Activated CD4-positive, alpha-beta T cell treated with anti-CD3 and anti-CD28 coated beads for 24 hours (primary cell): ENCODE results near the gene KRTAP16-1.
"Not testable (repeated sequence)": the region's sequence is repeated elsewhere in the genome, so short reads cannot be mapped to it uniquely, and the experiment has no call there.

Experiments
- DNase-seq, 2 donors: peaks; one replicate each; pipeline ENCODE4 v3.0.0-alpha.2; 2020; ENCODE audit warnings: low read depth in 2 of 2

KRTAP16-1 gene

GRCh38 chr17:41301916-41302901 lies 6.9 kb downstream of the KRTAP16-1 start, which contains the start of gene KRTAP29-1:
TSS of gene KRTAP29-1 (minus strand) at chr17:41302851. CDS start at chr17:41302851, 0 bp downstream.
- DNase-seq: no peak

GRCh38 chr17:41301204-41301790 lies 7.8 kb downstream of the KRTAP16-1 start:
- DNase-seq: no peak

GRCh38 chr17:41298458-41299135 lies 10.5 kb downstream of the KRTAP16-1 start:
- no peak for DNase-seq

DNA sequence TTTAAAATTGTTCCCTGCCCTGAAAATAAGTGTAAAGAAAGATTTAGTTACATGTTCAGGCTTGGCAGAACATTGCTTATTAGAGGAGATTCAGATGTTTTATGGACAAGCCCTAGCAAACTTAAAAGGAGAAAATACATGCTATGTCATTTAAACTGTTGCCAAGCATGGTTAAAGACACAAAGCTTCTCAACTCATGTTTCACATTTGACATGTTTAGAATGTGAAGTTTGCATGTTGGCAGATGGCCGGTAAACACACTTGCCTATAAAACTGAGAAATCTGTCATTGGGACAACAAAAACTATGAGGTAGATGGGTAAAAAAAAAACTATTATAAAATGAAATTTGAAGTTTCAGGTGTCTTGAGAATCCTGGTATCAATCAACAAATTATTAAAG lies 12.3 kb downstream of the KRTAP16-1 start:
- DNase-seq: no peak

- no peak for DNase-seq
Observed at GRCh38 chr17:41294016-41294415, 15.1 kb downstream of the KRTAP16-1 start.

- no peak for DNase-seq
Observed at GRCh38 chr17:41287050-41287449, 22.1 kb downstream of the KRTAP16-1 start.

DNA sequence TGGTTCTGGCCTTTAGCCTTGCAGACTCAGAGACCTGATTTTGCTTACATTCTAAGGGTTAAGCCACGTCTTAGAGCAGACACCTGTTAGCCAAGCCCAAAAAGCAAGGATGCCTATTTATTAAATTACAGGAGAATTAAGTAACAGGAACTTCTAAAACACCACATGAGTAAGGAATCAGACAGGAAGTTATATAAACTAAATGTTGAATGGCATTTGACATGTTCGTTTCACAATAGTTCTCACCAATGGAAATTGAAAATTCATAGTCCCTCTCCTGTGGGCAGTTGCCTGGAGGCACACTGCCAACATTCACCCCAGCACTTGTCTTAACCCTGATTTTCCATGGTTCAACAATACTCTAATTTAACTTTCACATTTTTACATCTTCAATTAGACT lies 24.6 kb downstream of the KRTAP16-1 start:
- no peak for DNase-seq

- DNase-seq: no peak
Observed at GRCh38 chr17:41284043-41284442, 25.1 kb downstream of the KRTAP16-1 start.

- no peak for DNase-seq
Observed at GRCh38 chr17:41278176-41278955, 30.7 kb downstream of the KRTAP16-1 start.

GRCh38 chr17:41275648-41276190 lies 33.4 kb downstream of the KRTAP16-1 start, which contains the start of gene KRTAP9-7:
TSS of gene KRTAP9-7 (plus strand) at chr17:41275698. CDS start at chr17:41275698, 0 bp downstream.
- DNase-seq: not testable (repeated sequence)

- no peak for DNase-seq
Observed at GRCh38 chr17:41271858-41272257, 37.3 kb downstream of the KRTAP16-1 start.

- not testable (repeated sequence) for DNase-seq
Observed at GRCh38 chr17:41271323-41271722, 37.8 kb downstream of the KRTAP16-1 start.

GRCh38 chr17:41267711-41268110 lies 41.4 kb downstream of the KRTAP16-1 start:
- DNase-seq: no peak

DNA sequence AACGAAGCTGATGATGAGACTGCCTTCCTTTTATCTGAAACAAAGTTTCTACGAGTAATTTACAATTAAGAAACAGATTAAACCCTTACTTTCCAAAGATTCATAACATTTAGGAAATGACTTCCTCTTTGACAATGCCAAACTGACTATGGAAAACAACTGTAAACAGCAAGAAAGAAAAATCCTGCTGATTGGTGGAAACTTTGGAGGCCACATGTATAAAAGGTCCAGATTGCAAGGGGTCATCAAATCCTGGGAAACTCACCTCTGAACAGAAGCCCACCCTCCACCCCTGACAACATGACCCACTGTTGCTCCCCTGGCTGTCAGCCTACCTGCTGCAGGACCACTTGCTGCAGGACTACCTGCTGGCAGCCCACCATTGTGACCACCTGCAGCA lies 44.0 kb downstream of the KRTAP16-1 start, which contains the start of gene KRTAP9-6:
TSS of gene KRTAP9-6 (plus strand) at position 301 of the 400 bp plus-strand sequence. CDS start at position 301, 0 bp downstream.
- DNase-seq: no peak

DNA sequence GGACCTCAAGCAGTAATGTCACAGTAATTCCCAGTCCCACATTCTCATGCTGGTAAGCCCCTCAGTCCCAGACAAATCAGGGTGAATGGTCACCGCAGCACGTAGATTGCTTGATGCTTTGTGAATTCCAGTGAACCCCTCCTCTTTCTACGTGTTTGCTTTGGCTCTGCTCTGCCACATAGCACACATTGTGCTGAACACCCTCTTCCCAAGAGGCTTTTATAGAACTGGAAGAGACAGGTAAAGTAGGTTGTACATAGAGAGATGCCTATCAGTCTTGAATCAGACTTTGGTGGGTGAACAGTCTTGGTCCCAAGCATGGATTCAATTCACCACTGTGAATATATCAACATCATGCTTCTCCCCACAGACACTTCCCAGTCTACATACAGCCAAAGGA lies 44.5 kb downstream of the KRTAP16-1 start:
- no peak for DNase-seq

DNA sequence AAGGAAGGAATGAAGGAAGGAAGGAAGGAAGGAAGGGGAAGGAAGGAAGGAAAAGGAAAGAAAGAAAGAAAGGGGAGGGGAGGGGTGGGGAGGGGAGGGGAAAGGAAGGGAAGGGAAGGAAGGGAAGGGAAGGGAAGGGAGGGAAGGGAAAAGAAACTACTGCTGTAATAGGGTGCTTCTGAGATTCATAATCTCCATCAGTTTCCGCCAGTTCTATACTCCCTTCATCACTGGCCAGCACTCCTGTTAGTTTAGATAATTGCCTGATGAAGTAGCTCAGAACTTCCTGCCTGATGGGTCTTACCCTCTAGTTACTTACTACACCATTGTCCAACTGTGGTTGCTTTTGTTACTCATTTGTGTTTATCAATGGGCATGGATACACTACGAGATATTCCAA lies 45.9 kb downstream of the KRTAP16-1 start:
- no peak for DNase-seq

- DNase-seq: no peak
Observed at GRCh38 chr17:41258406-41258805, 50.7 kb downstream of the KRTAP16-1 start.
